HTERT RPE-1 (cell line): ENCODE results near the gene CRIP1.

Experiments
- in situ Hi-C: fragments of 300-500 bp; cut with MboI; formaldehyde crosslinking; loops from 4 replicates; pipeline ENCODE4 v1.14.3; 2020; ENCODE audit warnings: low sequenced_read_pairs

The CRIP1 gene

GRCh38 chr14:105486163-105486973, at the start of gene CRIP1:
CRIP1 (plus strand) TSS chr14:105486886; CDS start chr14:105487260, 374 bp downstream.
- in situ Hi-C loops = no loop called here

- in situ Hi-C loops = no loop called here
Measured at GRCh38 chr14:105436891-105437722, 49.6 kb upstream of the CRIP1 start.

- in situ Hi-C loops = no loop called here
Measured at GRCh38 chr14:105437723-105438500, 48.8 kb upstream of the CRIP1 start.

- in situ Hi-C loops = no loop called here
Measured at GRCh38 chr14:105439179-105439578, 47.5 kb upstream of the CRIP1 start.

- in situ Hi-C loops = no loop called here
Measured at GRCh38 chr14:105439710-105440553, 46.8 kb upstream of the CRIP1 start.

- in situ Hi-C loops = no loop called here
Measured at GRCh38 chr14:105440554-105440900, 46.2 kb upstream of the CRIP1 start.

- in situ Hi-C loops = no loop called here
Measured at GRCh38 chr14:105440992-105441391, 45.7 kb upstream of the CRIP1 start.

- in situ Hi-C loops = no loop called here
Measured at GRCh38 chr14:105442125-105442524, 44.6 kb upstream of the CRIP1 start.

DNA sequence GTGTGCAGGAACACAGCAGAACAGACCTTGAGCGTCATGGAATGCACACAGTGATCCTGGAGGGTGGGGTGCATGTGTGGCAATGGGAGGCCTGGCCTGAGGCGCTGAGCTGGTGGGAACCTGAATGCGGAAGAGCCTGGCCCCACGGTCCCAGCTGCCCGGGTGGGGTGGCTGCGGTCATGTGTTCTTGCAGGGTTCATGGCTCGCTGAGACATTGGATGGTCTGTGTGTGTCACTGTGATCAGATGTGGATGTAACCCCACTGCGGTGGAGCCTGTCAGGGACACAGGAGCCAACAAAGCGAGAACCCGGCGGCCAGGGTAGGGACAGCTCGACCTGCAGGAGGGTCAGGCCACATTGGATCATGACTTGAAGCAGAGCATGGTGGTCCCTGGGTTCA, 43.9 kb upstream of the CRIP1 start:
- in situ Hi-C loops = no loop called here

DNA sequence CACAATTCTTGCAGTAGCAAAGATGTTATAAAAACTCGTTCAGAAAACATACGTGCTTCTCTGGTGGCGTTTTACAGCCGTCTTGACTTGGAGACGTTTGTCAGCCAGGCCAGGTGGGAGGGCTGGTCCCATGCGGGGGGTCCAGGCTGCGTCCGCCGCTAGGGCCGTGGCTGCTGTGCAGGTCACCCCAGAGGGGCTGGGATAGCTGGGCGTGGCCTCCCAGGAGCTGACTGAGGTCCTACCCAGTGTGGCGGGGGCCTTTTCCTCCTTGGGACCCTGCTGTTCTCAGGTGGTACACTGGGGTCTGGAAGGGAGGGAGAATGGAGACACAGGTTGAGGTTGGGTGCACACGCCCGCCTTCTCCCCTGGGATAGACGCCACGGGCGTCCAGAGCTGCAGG, 41.8 kb upstream of the CRIP1 start:
- in situ Hi-C loops = no loop called here

GRCh38 chr14:105445290-105445689, 41.4 kb upstream of the CRIP1 start:
- in situ Hi-C loops = no loop called here

DNA sequence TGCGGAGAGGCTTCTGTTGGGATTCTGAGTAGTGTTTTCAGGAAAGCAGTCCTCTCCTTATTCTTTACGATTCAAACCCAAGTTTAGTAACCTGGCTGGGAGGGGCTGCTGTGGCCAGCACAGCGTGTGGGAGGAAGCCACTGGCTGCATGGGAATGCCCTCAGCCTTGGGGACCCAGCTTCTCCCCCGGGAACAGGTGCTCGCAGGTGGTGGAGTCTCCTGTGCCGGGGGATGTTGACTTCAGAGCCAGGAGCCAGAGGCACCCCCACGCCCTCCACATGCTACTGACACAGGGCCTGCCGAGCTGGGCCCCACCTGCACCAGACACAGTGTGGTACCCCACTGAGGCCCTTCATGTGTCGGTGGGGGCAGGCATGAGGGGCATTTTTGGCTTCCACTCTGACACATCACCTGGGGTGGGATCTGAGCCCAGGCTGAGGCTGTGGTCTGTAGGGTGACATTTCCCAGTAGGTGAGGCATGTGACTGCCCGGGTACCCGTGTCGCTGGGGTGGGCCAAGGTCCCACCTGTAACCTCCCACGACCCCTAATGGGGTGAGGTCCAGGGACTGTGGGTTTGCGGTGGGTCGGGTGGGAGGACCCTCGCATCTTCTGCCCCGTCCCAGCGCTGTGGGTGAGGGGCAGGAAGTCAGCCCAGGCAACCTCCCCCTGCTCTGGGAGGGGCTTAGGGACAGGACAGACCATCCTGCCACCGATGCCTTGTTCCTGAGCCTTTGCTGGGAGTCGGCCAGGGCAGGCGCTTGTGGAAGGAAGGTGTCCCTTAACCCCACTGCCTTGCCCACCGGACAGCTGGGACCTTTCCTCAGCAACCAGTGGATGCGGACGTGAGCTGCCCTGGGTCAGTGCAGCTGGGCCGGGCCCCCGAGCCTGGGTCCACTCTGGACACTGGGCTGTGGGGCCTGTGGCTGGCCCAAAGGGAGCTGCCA, 40.5 kb upstream of the CRIP1 start:
- in situ Hi-C loops = no loop called here

DNA sequence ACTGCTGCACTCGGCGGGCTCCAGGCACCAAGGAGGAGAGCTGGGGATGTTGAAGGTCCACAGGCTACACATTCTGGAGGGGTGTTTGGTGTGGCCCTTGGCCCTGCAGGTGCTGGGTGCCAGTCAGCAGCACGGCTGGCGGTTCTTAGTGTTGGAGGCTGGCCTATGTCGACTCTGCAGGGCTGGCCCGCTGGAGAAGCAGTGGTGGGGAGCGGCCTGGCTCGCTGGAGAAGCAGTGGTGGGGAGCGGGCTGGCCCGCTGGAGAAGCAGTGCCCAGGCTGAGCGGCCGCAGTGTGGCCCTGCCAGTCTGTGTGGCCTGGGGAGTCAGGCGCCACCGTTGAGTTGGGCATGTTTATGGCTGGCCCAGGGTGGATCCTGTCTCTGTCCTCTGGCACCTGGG, 39.7 kb upstream of the CRIP1 start:
- in situ Hi-C loops = no loop called here

DNA sequence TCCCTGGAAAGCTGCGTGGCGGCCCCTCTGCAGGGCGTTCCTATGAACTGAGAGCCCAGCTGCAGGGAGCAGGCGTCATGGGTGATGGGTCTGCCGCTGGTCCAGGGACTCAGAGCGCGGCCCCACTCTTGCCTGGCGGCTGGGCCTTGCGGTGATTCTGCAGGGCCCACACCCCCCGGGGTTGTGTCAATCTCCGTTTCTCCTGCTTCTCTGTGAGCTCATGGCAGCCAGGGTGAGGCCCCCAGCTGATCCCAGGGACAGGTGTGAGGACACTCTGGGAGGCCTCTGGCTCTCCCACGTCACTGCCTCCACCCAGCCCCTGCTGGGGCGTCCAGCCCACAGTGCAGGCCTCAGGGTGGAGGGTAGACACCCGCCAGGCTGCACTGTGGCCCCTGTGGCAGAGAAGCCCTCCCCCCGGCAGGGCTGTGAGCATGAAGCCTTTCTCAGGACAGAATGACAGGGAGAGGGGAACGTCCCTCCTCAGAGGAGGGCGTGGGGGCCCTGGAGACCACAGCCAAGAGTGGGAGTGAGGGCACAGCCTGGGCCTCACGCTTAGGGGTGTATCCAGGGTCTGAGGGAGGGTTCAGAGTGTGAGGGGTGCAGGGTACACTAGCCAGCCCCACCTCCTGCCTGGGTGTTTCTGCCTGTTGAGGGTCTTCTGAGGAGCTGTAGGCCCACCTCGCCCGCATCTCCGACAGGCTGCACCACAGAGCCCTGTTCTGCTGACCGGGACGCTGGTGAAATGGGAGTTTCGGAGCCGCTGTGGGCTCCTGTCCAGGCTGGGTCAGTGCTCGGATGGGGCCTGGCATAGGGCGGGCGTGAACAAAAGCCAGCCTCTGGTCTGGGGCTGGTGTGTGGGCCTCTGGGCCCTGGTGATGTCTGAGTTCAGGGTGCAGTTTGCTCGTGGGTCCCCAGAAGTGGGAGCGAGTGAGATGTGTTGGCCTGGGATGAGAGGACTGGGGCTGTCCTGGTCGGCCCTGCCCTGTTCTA, 38.7 kb upstream of the CRIP1 start:
- in situ Hi-C loops = no loop called here

- in situ Hi-C loops = no loop called here
Measured at GRCh38 chr14:105448706-105449111, 38.0 kb upstream of the CRIP1 start.

DNA sequence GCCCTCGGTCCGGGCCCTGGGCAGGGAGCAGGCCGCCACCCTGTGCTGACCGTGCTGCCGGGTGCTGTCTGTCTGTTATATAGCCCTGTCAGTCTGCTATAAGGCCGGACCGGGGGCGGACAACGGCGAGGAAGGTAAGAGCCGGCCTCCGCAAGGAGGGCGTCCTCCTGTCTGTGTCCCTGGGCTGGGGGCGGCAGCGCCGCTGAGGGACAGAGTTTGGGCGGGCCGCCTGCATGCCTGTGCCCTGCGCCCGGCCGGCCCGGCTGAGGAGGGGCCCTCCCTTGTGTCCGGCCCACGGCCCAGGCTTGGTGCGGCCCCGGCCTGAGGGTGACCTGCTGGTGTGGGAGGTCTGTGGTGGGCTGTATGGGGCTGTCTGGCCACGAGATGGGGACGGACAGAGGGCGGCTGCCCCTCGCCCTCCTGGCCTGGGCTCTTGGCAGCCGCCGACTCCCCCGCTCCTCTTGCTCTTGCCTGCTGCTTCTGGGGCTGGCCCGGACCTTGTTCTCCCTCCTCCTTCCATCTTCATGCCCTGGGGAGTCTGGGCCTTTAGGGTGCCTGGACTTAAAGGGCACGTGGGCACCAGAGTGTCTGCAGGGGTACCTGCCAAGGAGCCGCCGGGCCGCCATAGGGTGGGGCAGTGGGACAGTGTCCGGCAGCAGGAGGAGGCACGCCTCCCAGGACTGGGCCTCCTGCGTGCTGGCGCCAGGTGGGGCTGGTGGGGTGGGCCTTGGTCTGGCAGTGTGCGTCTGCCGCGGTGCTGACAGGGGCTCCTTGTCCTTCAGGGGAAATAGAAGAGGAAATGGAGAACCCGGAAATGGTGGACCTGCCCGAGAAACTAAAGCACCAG, 37.2 kb upstream of the CRIP1 start:
- in situ Hi-C loops = no loop called here

DNA sequence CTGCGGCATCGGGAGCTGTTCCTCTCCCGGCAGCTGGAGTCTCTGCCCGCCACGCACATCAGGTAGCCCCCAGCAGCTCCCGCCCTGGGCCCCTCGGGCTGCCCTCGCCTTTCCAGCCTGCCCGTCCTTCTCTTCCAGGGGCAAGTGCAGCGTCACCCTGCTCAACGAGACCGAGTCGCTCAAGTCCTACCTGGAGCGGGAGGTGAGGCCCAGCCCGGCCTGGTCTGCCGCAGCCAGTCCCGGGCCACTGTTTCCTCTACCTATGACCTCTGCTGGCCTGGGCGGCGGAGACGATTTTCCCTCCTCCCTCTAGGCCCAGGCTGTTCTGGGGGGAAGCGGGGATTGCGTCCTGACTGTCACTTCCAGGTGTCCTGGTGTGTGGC, 36.6 kb upstream of the CRIP1 start:
- in situ Hi-C loops = no loop called here
